Measurements from ENCODE around the gene TRIM47.
A peak's percentile ranks its signal among the peaks of the same experiment; 100 is the strongest.

The TRIM47 gene

GRCh38 chr17:75828741-75829140 lies 49.6 kb downstream of the TRIM47 start:
- Histone ChIP-seq H3K27ac (no peak overlapping the region), H3K4me3 (no peak overlapping the region)
- no peak for DNase-seq (ENCODE audit: low spot score)
- TF ChIP-seq CTCF (IDR thresholded peaks at IDR 0.05), result no peak

- no peak for TF ChIP-seq CTCF (IDR thresholded peaks at IDR 0.05)
- peak overlapping the region; percentile 68 to 78 for H3K27ac ChIP-seq
- DNase-seq (ENCODE audit: low spot score), result no peak
- H3K4me3 ChIP-seq, result peak overlapping the region; percentile 60
These were observed 50.3 kb downstream of the TRIM47 start for GRCh38 chr17:75828076-75828400.

GRCh38 chr17:75827308-75828075 lies 50.9 kb downstream of the TRIM47 start:
- no peak for DNase-seq (ENCODE audit: low spot score)
- peak overlapping the region; percentile 68 to 78 for H3K27ac ChIP-seq
- H3K4me3 ChIP-seq, result peak overlapping the region; percentile 60
- TF ChIP-seq CTCF (IDR thresholded peaks at IDR 0.05), result peak; percentile 63

GRCh38 chr17:75826561-75827307 lies 51.6 kb downstream of the TRIM47 start:
- no peak overlapping the region for H3K4me3 ChIP-seq
- peak overlapping the region; percentile 68 to 78 for H3K27ac ChIP-seq
- no peak for DNase-seq (ENCODE audit: low spot score)
- no peak for TF ChIP-seq CTCF (IDR thresholded peaks at IDR 0.05)

GRCh38 chr17:75825748-75826370 lies 52.5 kb downstream of the TRIM47 start:
- Histone ChIP-seq H3K27ac (no peak overlapping the region), H3K4me3 (no peak overlapping the region)
- TF ChIP-seq CTCF (IDR thresholded peaks at IDR 0.05), result no peak
- DNase-seq (ENCODE audit: low spot score), result no peak

- no peak for TF ChIP-seq CTCF (IDR thresholded peaks at IDR 0.05)
- Histone ChIP-seq H3K4me3 (no peak overlapping the region), H3K27ac (peak overlapping the region in 1 of 2 donors; percentile 60)
- DNase-seq (ENCODE audit: low spot score), result no peak
These were observed 53.2 kb downstream of the TRIM47 start for GRCh38 chr17:75825149-75825552.
